GM19452 (cell line): ENCODE measurements around the gene LITAF.

Experiments used
- ATAC-seq: cut with Tn5 transposase; IDR thresholded peaks from one replicate; pipeline ENCODE4 v1.9.1; 2021; ENCODE audit not compliant: unreplicated experiment

LITAF gene

GRCh38 chr16:11554053-11554452 is 32.7 kb downstream of the LITAF start:
- ATAC-seq: no peak

GRCh38 chr16:11553371-11553770 is 33.3 kb downstream of the LITAF start:
- no peak for ATAC-seq

- no peak for ATAC-seq
Observed at GRCh38 chr16:11552440-11552839, 34.3 kb downstream of the LITAF start.

- ATAC-seq: no peak
Observed at GRCh38 chr16:11551842-11552241, 34.9 kb downstream of the LITAF start.

- ATAC-seq: no peak
Observed at GRCh38 chr16:11550791-11551498, 35.8 kb downstream of the LITAF start.

- no peak for ATAC-seq
Observed at GRCh38 chr16:11547118-11547916, 39.4 kb downstream of the LITAF start.

- ATAC-seq: no peak
Observed at GRCh38 chr16:11546608-11547061, 40.1 kb downstream of the LITAF start.

GRCh38 chr16:11543661-11544393 is 42.9 kb downstream of the LITAF start:
- no peak for ATAC-seq

GRCh38 chr16:11542069-11542744 is 44.5 kb downstream of the LITAF start:
- no peak for ATAC-seq

GRCh38 chr16:11539641-11540050 is 47.1 kb downstream of the LITAF start:
- ATAC-seq: no peak

- no peak for ATAC-seq
Observed at GRCh38 chr16:11538880-11539279, 47.8 kb downstream of the LITAF start.

GRCh38 chr16:11536104-11536866 is 50.4 kb downstream of the LITAF start:
- no peak for ATAC-seq

GRCh38 chr16:11535494-11535893 is 51.2 kb downstream of the LITAF start:
- ATAC-seq: no peak

- no peak for ATAC-seq
Observed at GRCh38 chr16:11534262-11534661, 52.5 kb downstream of the LITAF start.

- ATAC-seq: no peak
Observed at GRCh38 chr16:11533588-11533987, 53.1 kb downstream of the LITAF start.

- no peak for ATAC-seq
Observed at GRCh38 chr16:11530171-11530940, 56.4 kb downstream of the LITAF start.

- ATAC-seq: no peak
Observed at GRCh38 chr16:11529285-11529684, 57.4 kb downstream of the LITAF start.

- ATAC-seq: no peak
Observed at GRCh38 chr16:11528053-11528452, 58.7 kb downstream of the LITAF start.

GRCh38 chr16:11526655-11527350 is 59.9 kb downstream of the LITAF start:
- ATAC-seq: no peak
